Stomach (tissue), 4 donors: ENCODE measurements around the gene ATAD2B.

Experiments
- CTCF ChIP-seq, 7 experiments: fragments of 450-650 bp in 4 of 7; fragments of 200-600 bp in 3 of 7; sonication (generic) in 3 of 7; IDR thresholded peaks; one replicate each; pipeline ENCODE4 v1.5.1; 2016 to 2019; ENCODE audit warnings: antibody characterized with exemption in 7 of 7, control low read depth in 2 of 7, mild to moderate bottlenecking in 1 of 7
- EP300 ChIP-seq: sonication (generic); formaldehyde crosslinking; IDR thresholded peaks from one replicate; pipeline ENCODE4 v1.6.1; 2017; ENCODE audit warnings: antibody characterized with exemption
- POLR2A ChIP-seq, 4 donors: fragments of 450-650 bp; IDR thresholded peaks; one replicate each; pipeline ENCODE4 v1.6.1; 2016; ENCODE audit warnings: antibody characterized with exemption in 4 of 4, control low read depth in 2 of 4, mild to moderate bottlenecking in 1 of 4, moderate library complexity in 1 of 4
- POLR2AphosphoS5 ChIP-seq, 3 donors: sonication (generic); formaldehyde crosslinking; IDR thresholded peaks; one replicate each; pipeline ENCODE4 v1.6.1; 2016; ENCODE audit warnings: antibody characterized with exemption in 3 of 3

- TF ChIP-seq POLR2A (IDR thresholded peaks at IDR 0.05) (no peak), CTCF (IDR thresholded peaks at IDR 0.05) (no peak), POLR2AphosphoS5 (IDR thresholded peaks at IDR 0.05) (no peak), EP300 (no peak)
Measured at GRCh38 chr2:23941644-23942043, 14.7 kb upstream of the ATAD2B start.
